GM12878 (cell line): ENCODE measurements around the gene SLC13A2. TPM values are rescaled to one million over a fixed set of nuclear protein-coding genes. Genes with fewer than 3 reads are reported as not detected.
A peak's percentile ranks its signal among the peaks of the same experiment; 100 is the strongest.

Source experiments
- ATAC-seq: fragments of 200-7000 bp; cut with Tn5 transposase; 3 replicates; pipeline ENCODE4 v1.9.1; 2020; ENCODE audit warnings: mild to moderate bottlenecking, moderate library complexity
- BruUV-seq: library from RNA; stranded (reverse); fragments of 400-500 nt; replicated peaks from 2 replicates; lab custom pipeline; 2021; lab: Mats Ljungman, UMichigan
- CTCF ChIA-PET: fragments of 300-600 bp; sonication (Branson Sonifier 250); formaldehyde crosslinking; extraction: SDS; loops from one replicate; lab custom pipeline; 2021; ENCODE audit warnings: inconsistent platforms; lab: Yijun Ruan, JAX
- POLR2A ChIA-PET: fragments of 350-600 bp; formaldehyde crosslinking; extraction: SDS; loops from one replicate; lab custom pipeline; 2021; ENCODE audit warnings: inconsistent platforms; lab: Charles Lee
- RAD21 ChIA-PET: fragments of 300-600 bp; sonication (Branson Sonifier 250); formaldehyde crosslinking; loops from one replicate; lab custom pipeline; 2023; ENCODE audit warnings: antibody characterized with exemption; ENCODE audit not compliant: unreplicated experiment; lab: Charles Lee
- SMC1A ChIA-PET: fragments of 300-600 bp; sonication (Branson Sonifier 250); formaldehyde crosslinking; loops from one replicate; lab custom pipeline; 2023; ENCODE audit not compliant: unreplicated experiment, uncharacterized antibody; lab: Charles Lee
- DNase-seq: peaks from one replicate; pipeline ENCODE4 v3.0.0-alpha.2; 2011; ENCODE audit warnings: low read depth, low spot score
- FAIRE-seq: peaks from 3 replicates; lab custom pipeline; 2011; peaks lifted over from hg19 to GRCh38; lab: Jason Lieb, UNC
- H2AFZ ChIP-seq: 2 replicates; pipeline ENCODE4 v1.6.0; 2011; ENCODE audit warnings: low read depth, low read length, control low read depth; ENCODE audit not compliant: control insufficient read depth
- H3K27ac ChIP-seq: 2 replicates; pipeline ENCODE4 v1.5.1; 2011; ENCODE audit warnings: control low read depth; ENCODE audit not compliant: control insufficient read depth, insufficient read depth
- H3K27me3 ChIP-seq, 2 experiments: replicated peaks in 1 of 2; 2 replicates each; pipeline versions ENCODE4 v1.6.0 to v1.6.1; 2011; ENCODE audit warnings: low read length in 1 of 2; ENCODE audit not compliant: control insufficient read depth in 2 of 2, insufficient read depth in 2 of 2
- H3K36me3 ChIP-seq, 2 experiments: 2 replicates each; pipeline ENCODE4 v1.5.1; 2011; ENCODE audit warnings: low read length in 1 of 2; ENCODE audit not compliant: control insufficient read depth in 2 of 2, insufficient read depth in 2 of 2
- H3K4me1 ChIP-seq: 2 replicates; pipeline ENCODE4 v1.6.1; 2011; ENCODE audit warnings: mild to moderate bottlenecking, low read length, moderate library complexity, mixed read lengths; ENCODE audit not compliant: control insufficient read depth, insufficient read depth
- H3K4me2 ChIP-seq: 2 replicates; pipeline ENCODE4 v1.6.0; 2011; ENCODE audit warnings: control low read depth; ENCODE audit not compliant: control insufficient read depth, insufficient read depth
- H3K4me3 ChIP-seq: fragments of 200-600 bp; sonication (generic); 2 replicates; pipeline ENCODE4 v1.5.1; 2016
- H3K79me2 ChIP-seq: 2 replicates; pipeline ENCODE4 v1.6.0; 2011; ENCODE audit warnings: low read length; ENCODE audit not compliant: control insufficient read depth, insufficient read depth
- H3K9ac ChIP-seq: 2 replicates; pipeline ENCODE4 v1.8.0; 2011; ENCODE audit warnings: low read length, control low read depth, mixed read lengths; ENCODE audit not compliant: control insufficient read depth, insufficient read depth
- H3K9me3 ChIP-seq: replicated peaks from 3 replicates; pipeline ENCODE4 v1.5.1; 2011; ENCODE audit warnings: mild to moderate bottlenecking, low read length; ENCODE audit not compliant: control insufficient read depth, insufficient read depth
- H4K20me1 ChIP-seq: 2 replicates; pipeline ENCODE4 v1.6.0; 2011; ENCODE audit not compliant: control insufficient read depth, insufficient read depth
- CHD2 ChIP-seq: IDR thresholded peaks from 2 replicates; pipeline ENCODE4 v1.6.1; 2011; ENCODE audit warnings: low read depth, low read length, improper control_type of control experiment, borderline replicate concordance
- CTCF ChIP-seq, 3 experiments: IDR thresholded peaks in 2 of 3; conservative IDR thresholded peaks in 1 of 3; 2 replicates each; pipeline ENCODE4 v1.5.1; 2011; ENCODE audit warnings: low read depth in 3 of 3, low read length in 3 of 3, mild to moderate bottlenecking in 3 of 3, control low read depth in 2 of 3, moderate library complexity in 2 of 3, inconsistent platforms in 1 of 3, mixed read lengths in 1 of 3; ENCODE audit not compliant: control insufficient read depth in 2 of 3, insufficient read depth in 1 of 3; ENCODE audit errors: extremely low read depth in 1 of 3
- KDM1A ChIP-seq: fragments of 200-600 bp; sonication (generic); IDR thresholded peaks from 2 replicates; pipeline ENCODE4 v1.6.1; 2016; ENCODE audit warnings: borderline replicate concordance
- SKIL ChIP-seq: fragments of 450-650 bp; IDR thresholded peaks from 2 replicates; pipeline ENCODE4 v1.6.1; 2017; ENCODE audit warnings: mild to moderate bottlenecking, low read depth, inconsistent platforms; ENCODE audit not compliant: poor library complexity, severe bottlenecking
- WGBS: methylation state at CpG from one replicate; pipeline ENCODE4 v1.1.6; 2016; ENCODE audit warnings: low lambda C conversion rate; ENCODE audit not compliant: insufficient replicate concordance, insufficient coverage; ENCODE audit errors: missing lambda C conversion rate; 5-methylcytosine and 5-hydroxymethylcytosine counted together
- in situ Hi-C: fragments of 300-500 bp; cut with MboI; formaldehyde crosslinking; loops from 9 replicates; pipeline ENCODE4 v1.14.3; 2018; ENCODE audit warnings: mixed read lengths
- intact Hi-C: fragments of 100-400 bp; cut with micrococcal nuclease; formaldehyde crosslinking; loops from one replicate; pipeline ENCODE4 v1.14.2; 2022; ENCODE audit not compliant: unreplicated experiment
- polyA plus RNA-seq, 11 experiments: library from polyadenylated mRNA; depleted of rRNA in 4 of 11; unstranded in 6 of 11; stranded (reverse) in 5 of 11; fragments of >200 nt; fragmentation: Nextera tagmentation in 4 of 11; fragmentation: Illumina TruSeq in 1 of 11; extraction: Ambion mirVana in 4 of 11; extraction: Trizol in 1 of 11; gene quantifications; 1 replicate in 1 of 11; 2 replicates in 10 of 11; pipeline versions ENCODE4 v1.2.1 to v1.2.3, GENCODE V29; 2011 to 2016; ENCODE audit warnings: inconsistent platforms in 2 of 11, missing spikeins in 2 of 11, low read depth in 1 of 11
- total RNA-seq, 4 experiments: library from RNA; depleted of rRNA in 3 of 4; stranded (reverse); fragments of >200 nt in 3 of 4; fragmentation: Illumina TruSeq in 1 of 4; extraction: Trizol in 1 of 4; gene quantifications; 2 replicates each; pipeline versions ENCODE4 v1.2.1 to v1.2.3, GENCODE V29; 2013 to 2021
- TF ChIP-seq, protein P1 (sequence below): fragments of 450-650 bp; IDR thresholded peaks from 2 replicates; pipeline ENCODE4 v1.6.1; 2016; ENCODE audit warnings: mild to moderate bottlenecking

Gene SLC13A2
- total and polyA plus RNA-seq, 10 of the 15 experiments (the other 5 are each of a cell fraction or from before 2014, with no cell fraction given) = 0.03 to 0.13 (median 0.05) TPM; not detected in 6

DNA sequence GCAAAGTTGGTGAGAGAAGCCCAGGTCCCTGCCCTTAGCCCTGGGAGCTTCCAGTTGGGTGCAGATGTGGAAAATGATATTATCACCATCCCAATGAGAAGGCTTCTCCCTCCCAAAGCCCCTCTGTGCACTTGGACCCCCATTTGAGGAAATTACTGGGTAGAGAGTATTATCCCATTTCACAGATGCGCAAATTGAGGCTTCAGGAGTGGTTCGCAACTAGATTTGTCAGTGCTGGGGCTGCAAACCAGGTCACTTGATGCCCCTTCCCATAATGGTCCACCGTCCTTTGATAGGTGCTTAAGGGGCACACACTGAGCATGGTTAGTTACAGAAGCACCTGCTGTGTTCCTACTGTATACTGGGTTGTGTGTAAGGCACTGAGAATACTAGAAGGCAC, 18.4 kb downstream of the SLC13A2 start:
- no peak overlapping the region for H2AFZ ChIP-seq
- H3K36me3 ChIP-seq = no peaks in the 10 kb centered on the region
- no peaks in the 10 kb centered on the region for H3K27me3 ChIP-seq
- CTCF ChIA-PET = interaction anchor here (0.9 to 16.1 kb wide), 5 partner anchors 44 to 161 kb away, joined by 3 to 316 read pairs (median 8); partner anchors contain the start of gene UNC119
- FAIRE-seq (no peak), DNase-seq (no peak), ATAC-seq (no peak)
- TF ChIP-seq KDM1A = no peak
- POLR2A ChIA-PET = interaction anchor here (0.7 kb wide), 1 partner anchor 84 kb away, joined by 3 read pairs; no protein-coding TSS in a partner anchor
- H3K4me1 ChIP-seq = 0 out of 2 replicates have a peak, but pooled peaks cover 6% of the 10 kb centered on the region
- H3K4me3 ChIP-seq = no peak overlapping the region
- no peak overlapping the region for H3K9ac ChIP-seq
- RAD21 ChIA-PET = no interaction called here
- H3K79me2 ChIP-seq = no peaks in the 10 kb centered on the region
- BruUV-seq = no TSS peak
- intact Hi-C loops = loop anchor here (5.0 kb wide), 1 partner anchor 125 kb away; no protein-coding TSS in a partner anchor
- no peaks in the 10 kb centered on the region for H4K20me1 ChIP-seq
- 65% methylated on average over 3 of the region's 3 CpGs for WGBS
- no peak overlapping the region for H3K4me2 ChIP-seq
- H3K27ac ChIP-seq = no peak overlapping the region
- in situ Hi-C loops = no loop called here
- SMC1A ChIA-PET = interaction anchor here (1.0 to 4.0 kb wide), 4 partner anchors 9 to 74 kb away, joined by 3 to 32 read pairs (median 10); no protein-coding TSS in a partner anchor
- peaks cover 2% of the 10 kb centered on the region; the same call in 2 of the 3 replicates for H3K9me3 ChIP-seq

GRCh38 chr17:28492352-28493310, 19.2 kb downstream of the SLC13A2 start:
- ATAC-seq = no peak
- intact Hi-C loops = loop anchor here (5.0 kb wide), 1 partner anchor 125 kb away; no protein-coding TSS in a partner anchor
- no peaks in the 10 kb centered on the region for H3K27me3 ChIP-seq
- H3K4me3 ChIP-seq = no peak overlapping the region
- CTCF ChIA-PET = interaction anchor here (0.9 to 16.1 kb wide), 6 partner anchors 44 to 161 kb away, joined by 3 to 316 read pairs (median 6); partner anchors contain the start of genes ALDOC and UNC119
- FAIRE-seq = no peak
- H3K36me3 ChIP-seq = no peaks in the 10 kb centered on the region
- BruUV-seq = no TSS peak
- no peak overlapping the region; the same call in 1 of the 2 replicates for H2AFZ ChIP-seq
- no peaks in the 10 kb centered on the region for H3K79me2 ChIP-seq
- in situ Hi-C loops = no loop called here
- POLR2A ChIA-PET = interaction anchor here (0.7 kb wide), 1 partner anchor 83 kb away, joined by 3 read pairs; no protein-coding TSS in a partner anchor
- SMC1A ChIA-PET = interaction anchor here (0.7 to 4.0 kb wide), 6 partner anchors 8 to 75 kb away, joined by 3 to 32 read pairs (median 4); no protein-coding TSS in a partner anchor
- DNase-seq = no peak
- no peak overlapping the region for H3K4me2 ChIP-seq
- WGBS = 20% methylated on average over 4 of the region's 4 CpGs
- no peak overlapping the region for H3K27ac ChIP-seq
- no peaks in the 10 kb centered on the region for H4K20me1 ChIP-seq
- 0 out of 2 replicates have a peak, but pooled peaks cover 6% of the 10 kb centered on the region for H3K4me1 ChIP-seq
- H3K9ac ChIP-seq = no peak overlapping the region
- RAD21 ChIA-PET = interaction anchor here (0.7 to 3.7 kb wide), 3 partner anchors 48 to 55 kb away, joined by 3 to 26 read pairs (median 3); no protein-coding TSS in a partner anchor
- H3K9me3 ChIP-seq = peaks cover 2% of the 10 kb centered on the region; the same call in 2 of the 3 replicates
- no peak for TF ChIP-seq SKIL
- TF ChIP-seq, protein P1, sequence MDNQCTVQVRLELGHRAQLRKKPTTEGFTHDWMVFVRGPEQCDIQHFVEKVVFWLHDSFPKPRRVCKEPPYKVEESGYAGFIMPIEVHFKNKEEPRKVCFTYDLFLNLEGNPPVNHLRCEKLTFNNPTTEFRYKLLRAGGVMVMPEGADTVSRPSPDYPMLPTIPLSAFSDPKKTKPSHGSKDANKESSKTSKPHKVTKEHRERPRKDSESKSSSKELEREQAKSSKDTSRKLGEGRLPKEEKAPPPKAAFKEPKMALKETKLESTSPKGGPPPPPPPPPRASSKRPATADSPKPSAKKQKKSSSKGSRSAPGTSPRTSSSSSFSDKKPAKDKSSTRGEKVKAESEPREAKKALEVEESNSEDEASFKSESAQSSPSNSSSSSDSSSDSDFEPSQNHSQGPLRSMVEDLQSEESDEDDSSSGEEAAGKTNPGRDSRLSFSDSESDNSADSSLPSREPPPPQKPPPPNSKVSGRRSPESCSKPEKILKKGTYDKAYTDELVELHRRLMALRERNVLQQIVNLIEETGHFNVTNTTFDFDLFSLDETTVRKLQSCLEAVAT = peak; percentile 62; the same call in 1 of the 2 replicates
- peak in 1 of 3 experiments; percentile 10; a peak in 1 of 6 replicates for TF ChIP-seq CTCF (IDR thresholded peaks at IDR 0.05 in 2 of 3, conservative IDR thresholded peaks at IDR 0.05 in 1 of 3; ENCODE audit: control insufficient read depth in 2 of 3, extremely low read depth in 1 of 3, insufficient read depth in 1 of 3, low read depth in 3 of 3, low read length in 3 of 3)
- TF ChIP-seq CHD2 = no peak
